Measurements from ENCODE around the gene FIZ1.

FIZ1 gene

DNA sequence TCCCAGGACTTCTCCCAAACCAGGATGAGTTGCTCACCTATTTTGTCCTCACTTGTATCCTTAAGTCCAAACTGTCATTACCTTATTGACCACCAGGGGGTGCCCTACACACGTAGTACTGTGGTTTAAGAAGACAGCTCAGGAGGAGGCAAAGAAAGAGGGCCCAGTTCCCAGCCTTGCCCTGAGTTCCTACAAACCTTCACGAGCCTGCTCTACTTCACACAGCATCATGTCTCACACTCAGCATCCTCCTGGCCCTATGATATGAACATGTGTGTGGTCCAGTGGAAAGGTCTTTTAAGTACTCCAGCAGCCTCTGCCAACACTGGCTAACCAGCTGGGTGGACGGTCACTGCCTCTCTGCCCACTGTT is 33.1 kb upstream of the FIZ1 start:
- Histone ChIP-seq H3K4me3 (ENCODE audit: low read depth in 1 of 2, low read length in 2 of 2) (no peak overlapping the region), H3K27ac (ENCODE audit: low read length) (no peak overlapping the region), H3K9me3 (ENCODE audit: control insufficient read depth in 1 of 2, low read length in 2 of 2) (no peaks in the 10 kb centered on the region), H3K4me1 (ENCODE audit: control insufficient read depth in 1 of 2, insufficient read depth in 2 of 2, low read length in 2 of 2) (peaks cover 11 to 25% of the 10 kb centered on the region in 2 donors), H3K36me3 (ENCODE audit: control insufficient read depth in 1 of 2, insufficient read depth in 2 of 2, low read length in 2 of 2) (no peaks in the 10 kb centered on the region), H3K27me3 (ENCODE audit: low read depth, low read length) (no peaks in the 10 kb centered on the region)

DNA sequence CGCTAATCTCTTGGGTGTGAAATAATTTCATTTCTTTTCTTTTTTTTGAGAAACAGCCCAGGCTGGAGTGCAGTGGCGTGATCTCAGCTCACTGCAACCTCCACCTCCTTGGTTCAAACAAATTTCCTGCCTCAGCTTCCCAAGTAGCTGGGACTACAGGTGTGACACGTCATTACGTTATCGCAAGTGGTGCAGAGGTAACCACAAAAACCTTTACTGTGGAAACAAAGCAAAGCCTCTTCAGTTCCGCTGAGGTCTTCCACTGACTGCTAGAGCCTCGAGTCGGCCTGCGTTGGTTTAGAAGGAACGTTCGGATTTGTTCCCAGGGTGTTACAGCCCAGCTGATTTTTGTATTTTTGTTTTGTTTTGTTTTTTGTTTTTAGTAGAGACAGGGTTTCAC is 27.0 kb upstream of the FIZ1 start:
- H3K27ac ChIP-seq (ENCODE audit: low read length): no peak overlapping the region
- H3K4me1 ChIP-seq (ENCODE audit: control insufficient read depth in 1 of 2, insufficient read depth in 2 of 2, low read length in 2 of 2): peaks cover 0 to 15% of the 10 kb centered on the region in 2 donors
- H3K27me3 ChIP-seq (ENCODE audit: low read depth, low read length): no peaks in the 10 kb centered on the region
- no peak overlapping the region for H3K4me3 ChIP-seq (ENCODE audit: low read depth in 1 of 2, low read length in 2 of 2)
- peaks cover 0 to 10% of the 10 kb centered on the region in 2 donors for H3K36me3 ChIP-seq (ENCODE audit: control insufficient read depth in 1 of 2, insufficient read depth in 2 of 2, low read length in 2 of 2)
- H3K9me3 ChIP-seq (ENCODE audit: control insufficient read depth in 1 of 2, low read length in 2 of 2): no peaks in the 10 kb centered on the region

DNA sequence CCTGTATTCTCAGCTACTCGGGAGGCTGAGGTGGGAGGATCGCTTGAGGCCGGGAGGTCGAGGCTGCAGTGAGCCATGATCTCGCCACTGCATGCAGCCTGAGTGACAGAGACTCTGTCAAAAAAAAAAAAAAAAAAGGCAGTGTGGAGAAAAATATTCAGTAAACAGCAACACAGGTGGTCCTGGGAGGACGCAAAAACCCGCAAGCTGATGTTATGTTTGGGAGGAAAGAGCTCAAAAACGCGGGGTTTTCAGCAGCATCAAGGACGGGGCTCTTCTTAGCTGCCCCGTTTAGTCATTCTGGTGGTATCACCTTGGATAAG is 25.6 kb upstream of the FIZ1 start:
- Histone ChIP-seq H3K4me3 (ENCODE audit: low read depth in 1 of 2, low read length in 2 of 2) (peak overlapping the region; percentile 65 to 66), H3K27me3 (ENCODE audit: low read depth, low read length) (no peaks in the 10 kb centered on the region), H3K27ac (ENCODE audit: low read length) (no peak overlapping the region), H3K9me3 (ENCODE audit: control insufficient read depth in 1 of 2, low read length in 2 of 2) (no peaks in the 10 kb centered on the region), H3K36me3 (ENCODE audit: control insufficient read depth in 1 of 2, insufficient read depth in 2 of 2, low read length in 2 of 2) (peaks cover 3 to 19% of the 10 kb centered on the region in 2 donors), H3K4me1 (ENCODE audit: control insufficient read depth in 1 of 2, insufficient read depth in 2 of 2, low read length in 2 of 2) (peaks cover 0 to 15% of the 10 kb centered on the region in 2 donors)

DNA sequence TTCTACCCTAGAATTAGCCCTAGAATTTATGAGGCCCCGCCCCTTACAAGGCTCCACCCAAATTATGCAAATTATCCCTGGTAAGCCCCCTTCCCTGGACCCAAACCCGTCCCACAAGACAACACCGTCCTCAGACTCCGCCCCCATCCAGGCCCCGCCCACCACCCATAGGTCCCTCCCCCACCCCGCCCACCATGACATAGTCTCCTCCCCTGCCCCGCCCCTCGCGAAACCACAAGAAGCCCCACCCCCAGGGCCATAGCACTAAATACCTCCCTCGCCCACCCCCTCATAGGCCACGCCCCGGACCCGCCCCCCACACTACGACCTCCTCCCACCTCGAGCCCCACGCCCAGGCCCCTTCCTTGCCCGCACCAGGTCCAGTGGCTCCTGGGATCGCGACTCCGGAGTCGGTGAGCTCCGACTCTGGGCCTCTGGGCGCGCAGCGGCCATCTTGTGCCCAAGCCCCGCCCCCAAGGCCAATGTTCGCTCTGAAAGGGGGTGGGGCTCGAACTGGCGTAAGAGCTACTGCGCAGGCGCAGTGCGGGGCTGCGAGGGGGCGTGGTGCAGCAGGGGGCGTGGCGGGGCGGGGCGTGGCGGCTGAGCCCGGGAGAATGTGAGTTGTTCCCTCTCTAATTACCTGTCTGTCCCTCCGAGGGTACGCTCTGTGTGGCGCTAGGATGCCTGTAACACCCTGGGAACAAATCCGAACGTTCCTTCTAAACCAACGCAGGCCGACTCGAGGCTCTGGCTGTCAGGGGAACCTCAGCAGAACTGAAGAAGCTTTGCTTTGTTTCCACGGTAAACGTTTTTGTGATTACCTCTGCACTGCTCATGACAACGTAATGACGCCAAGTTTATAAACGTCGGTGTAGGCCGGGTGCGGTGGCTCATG is 25.0 kb upstream of the FIZ1 start, which contains the start of gene ZNF784:
Gene ZNF784 (minus strand): TSS at position 458 of the 895 bp plus-strand sequence. CDS start 5 bp downstream, at position 453.
- Histone ChIP-seq H3K36me3 (ENCODE audit: control insufficient read depth in 1 of 2, insufficient read depth in 2 of 2, low read length in 2 of 2) (peaks cover 3 to 19% of the 10 kb centered on the region in 2 donors), H3K27ac (ENCODE audit: low read length) (peak within 1 kb of the TSS; percentile 69), H3K4me3 (ENCODE audit: low read depth in 1 of 2, low read length in 2 of 2) (peak within 1 kb of the TSS; percentile 65 to 66), H3K4me1 (ENCODE audit: control insufficient read depth in 1 of 2, insufficient read depth in 2 of 2, low read length in 2 of 2) (peaks cover 0 to 15% of the 10 kb centered on the region in 2 donors), H3K27me3 (ENCODE audit: low read depth, low read length) (no peaks in the 10 kb centered on the region), H3K9me3 (ENCODE audit: control insufficient read depth in 1 of 2, low read length in 2 of 2) (no peaks in the 10 kb centered on the region)

DNA sequence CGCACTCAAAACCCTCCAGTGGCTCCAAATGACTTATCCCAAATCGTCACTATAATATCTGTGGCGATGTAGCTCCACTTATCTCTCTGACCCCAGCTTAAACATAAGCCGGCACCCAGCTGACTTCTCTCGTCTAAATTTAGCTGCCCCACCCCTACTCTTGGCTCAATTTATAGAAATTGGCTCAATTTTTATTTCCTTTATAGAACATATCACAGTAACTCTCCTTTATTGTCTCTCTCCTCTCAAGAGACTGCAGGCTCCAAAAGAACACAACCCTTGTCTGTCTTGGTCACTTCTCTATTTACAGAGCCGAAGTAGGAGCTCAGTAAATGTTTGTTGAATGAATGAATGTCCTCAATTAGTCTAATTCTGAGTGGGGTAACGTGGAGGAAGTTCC is 24.2 kb upstream of the FIZ1 start:
- H3K4me1 ChIP-seq (ENCODE audit: control insufficient read depth in 1 of 2, insufficient read depth in 2 of 2, low read length in 2 of 2): peaks cover 0 to 15% of the 10 kb centered on the region in 2 donors
- no peaks in the 10 kb centered on the region for H3K9me3 ChIP-seq (ENCODE audit: control insufficient read depth in 1 of 2, low read length in 2 of 2)
- no peaks in the 10 kb centered on the region for H3K27me3 ChIP-seq (ENCODE audit: low read depth, low read length)
- peaks cover 3 to 19% of the 10 kb centered on the region in 2 donors for H3K36me3 ChIP-seq (ENCODE audit: control insufficient read depth in 1 of 2, insufficient read depth in 2 of 2, low read length in 2 of 2)
- H3K4me3 ChIP-seq (ENCODE audit: low read depth in 1 of 2, low read length in 2 of 2): peak overlapping the region in 1 of 2 donors; percentile 13
- H3K27ac ChIP-seq (ENCODE audit: low read length): no peak overlapping the region

DNA sequence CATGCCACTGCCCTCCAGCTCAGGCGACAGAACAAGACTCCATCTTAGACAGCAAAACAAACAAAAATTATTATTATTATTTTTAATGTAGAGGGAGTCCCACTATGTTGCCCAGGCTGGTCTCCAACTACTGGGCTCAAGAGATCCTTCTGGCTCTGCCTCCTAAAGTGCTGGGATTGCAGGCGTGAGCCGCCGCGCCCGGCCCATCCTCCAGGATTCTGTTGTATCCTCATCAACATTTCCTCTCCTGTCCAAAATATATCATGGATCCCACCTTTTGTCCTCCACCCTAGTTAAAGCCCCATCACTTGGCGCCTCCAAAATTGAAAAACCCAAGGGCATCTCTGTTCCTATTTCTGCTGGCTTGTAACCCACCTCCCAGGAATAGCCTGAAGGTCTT is 23.8 kb upstream of the FIZ1 start:
- Histone ChIP-seq H3K27me3 (ENCODE audit: low read depth, low read length) (no peaks in the 10 kb centered on the region), H3K27ac (ENCODE audit: low read length) (no peak overlapping the region), H3K9me3 (ENCODE audit: control insufficient read depth in 1 of 2, low read length in 2 of 2) (no peaks in the 10 kb centered on the region), H3K36me3 (ENCODE audit: control insufficient read depth in 1 of 2, insufficient read depth in 2 of 2, low read length in 2 of 2) (peaks cover 3 to 19% of the 10 kb centered on the region in 2 donors), H3K4me3 (ENCODE audit: low read depth in 1 of 2, low read length in 2 of 2) (no peak overlapping the region), H3K4me1 (ENCODE audit: control insufficient read depth in 1 of 2, insufficient read depth in 2 of 2, low read length in 2 of 2) (peaks cover 0 to 15% of the 10 kb centered on the region in 2 donors)

DNA sequence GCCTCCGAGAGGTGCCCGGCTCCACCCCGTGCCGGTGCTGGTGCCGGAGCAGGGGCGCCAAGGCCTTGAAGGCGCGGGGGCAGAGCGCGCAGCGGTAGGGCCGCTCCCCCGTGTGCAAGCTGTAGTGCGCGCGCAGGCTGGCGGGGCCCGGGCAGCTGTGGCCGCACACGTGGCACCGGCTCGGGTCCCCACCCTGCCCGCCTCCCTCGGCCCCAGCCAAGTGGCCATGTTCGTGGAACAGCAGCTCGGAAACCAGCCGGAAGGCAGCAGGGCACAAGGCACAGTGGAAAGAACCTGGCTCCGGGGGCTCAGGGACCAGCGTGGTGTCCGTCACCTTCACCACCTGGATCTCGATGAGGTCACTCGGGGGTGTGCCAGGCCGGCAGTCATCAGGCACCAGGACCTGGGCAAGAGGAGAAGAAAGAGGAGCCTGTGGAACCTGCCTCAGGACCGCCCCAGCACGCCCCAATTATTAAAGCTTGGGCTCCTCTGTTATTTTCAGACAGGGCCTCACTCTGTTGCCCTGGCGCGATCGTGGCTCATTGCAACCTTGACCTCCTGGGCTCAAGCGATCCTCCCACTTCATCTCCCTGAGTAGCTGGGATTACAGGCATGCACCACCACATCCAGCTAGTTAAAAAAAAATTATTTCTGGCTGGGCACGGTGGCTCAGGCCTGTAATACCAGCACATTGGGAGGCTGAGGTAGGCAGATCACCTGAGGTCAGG is 23.1 kb upstream of the FIZ1 start:
- Histone ChIP-seq H3K4me3 (ENCODE audit: low read depth in 1 of 2, low read length in 2 of 2) (no peak overlapping the region), H3K9me3 (ENCODE audit: control insufficient read depth in 1 of 2, low read length in 2 of 2) (no peaks in the 10 kb centered on the region), H3K36me3 (ENCODE audit: control insufficient read depth in 1 of 2, insufficient read depth in 2 of 2, low read length in 2 of 2) (peaks cover 3 to 22% of the 10 kb centered on the region in 2 donors), H3K27ac (ENCODE audit: low read length) (no peak overlapping the region), H3K27me3 (ENCODE audit: low read depth, low read length) (no peaks in the 10 kb centered on the region), H3K4me1 (ENCODE audit: control insufficient read depth in 1 of 2, insufficient read depth in 2 of 2, low read length in 2 of 2) (peaks cover 0 to 15% of the 10 kb centered on the region in 2 donors)

DNA sequence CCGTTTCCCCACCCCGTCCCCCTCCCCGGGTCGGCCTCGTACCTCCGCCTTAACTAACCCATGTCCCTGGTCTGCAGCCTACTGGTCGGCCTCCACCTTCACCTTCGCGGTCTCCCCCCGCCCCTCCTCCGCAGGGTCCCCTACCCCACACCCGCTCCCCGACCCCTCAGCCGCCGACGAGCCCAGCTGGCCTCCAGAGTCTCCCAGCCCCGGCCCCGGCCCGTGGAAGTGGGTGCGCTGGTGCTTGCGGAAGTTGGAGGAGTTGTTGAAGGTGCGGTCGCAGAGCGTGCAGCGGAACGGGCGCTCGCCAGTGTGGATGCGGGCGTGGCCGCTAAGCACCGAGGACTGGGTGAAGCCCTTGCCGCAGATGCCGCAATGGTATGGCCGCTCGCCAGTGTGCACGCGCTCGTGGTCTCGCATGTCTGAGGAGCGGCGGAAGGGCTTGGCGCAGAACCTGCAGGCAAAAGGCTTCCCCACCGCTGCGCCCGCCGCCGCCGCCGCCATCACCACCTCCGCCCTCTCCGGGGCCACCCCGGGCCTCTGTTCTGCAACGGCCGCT is 22.4 kb upstream of the FIZ1 start:
- H3K36me3 ChIP-seq (ENCODE audit: control insufficient read depth in 1 of 2, insufficient read depth in 2 of 2, low read length in 2 of 2): peaks cover 3 to 27% of the 10 kb centered on the region in 2 donors

DNA sequence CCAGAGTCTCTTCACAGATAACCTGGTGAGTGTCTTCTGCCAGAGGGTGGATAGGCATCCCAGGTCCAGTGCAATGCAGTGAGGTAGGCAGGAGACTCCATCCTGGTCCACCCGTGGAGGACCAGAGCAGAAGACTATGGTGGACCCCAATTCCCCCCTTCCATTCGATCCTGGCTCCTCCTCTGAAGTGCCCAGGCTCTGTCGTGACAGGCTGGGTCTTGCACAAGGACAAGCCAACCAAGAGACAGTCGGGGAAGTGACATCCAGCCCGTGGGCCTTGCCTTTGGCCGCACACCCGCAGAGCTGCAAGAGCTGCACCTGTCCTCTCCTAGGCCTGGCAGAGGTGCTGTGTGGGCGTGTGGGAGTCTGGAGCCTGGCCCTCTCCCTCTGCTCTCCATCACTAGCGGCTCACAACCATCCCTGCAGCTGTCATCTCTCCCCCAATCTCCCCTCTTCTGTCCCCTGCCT is 21.9 kb upstream of the FIZ1 start:
- peaks cover 3 to 32% of the 10 kb centered on the region in 2 donors for H3K36me3 ChIP-seq (ENCODE audit: control insufficient read depth in 1 of 2, insufficient read depth in 2 of 2, low read length in 2 of 2)
- peaks cover 0 to 15% of the 10 kb centered on the region in 2 donors for H3K4me1 ChIP-seq (ENCODE audit: control insufficient read depth in 1 of 2, insufficient read depth in 2 of 2, low read length in 2 of 2)
- H3K27me3 ChIP-seq (ENCODE audit: low read depth, low read length): no peaks in the 10 kb centered on the region
- no peak overlapping the region for H3K27ac ChIP-seq (ENCODE audit: low read length)
- H3K9me3 ChIP-seq (ENCODE audit: control insufficient read depth in 1 of 2, low read length in 2 of 2): no peaks in the 10 kb centered on the region
- H3K4me3 ChIP-seq (ENCODE audit: low read depth in 1 of 2, low read length in 2 of 2): no peak overlapping the region

More for the DNA sequence above, 22.4 kb upstream of the FIZ1 start:
- H3K4me3 ChIP-seq (ENCODE audit: low read depth in 1 of 2, low read length in 2 of 2): no peak overlapping the region
- H3K9me3 ChIP-seq (ENCODE audit: control insufficient read depth in 1 of 2, low read length in 2 of 2): no peaks in the 10 kb centered on the region
- no peaks in the 10 kb centered on the region for H3K27me3 ChIP-seq (ENCODE audit: low read depth, low read length)
- H3K4me1 ChIP-seq (ENCODE audit: control insufficient read depth in 1 of 2, insufficient read depth in 2 of 2, low read length in 2 of 2): peaks cover 0 to 15% of the 10 kb centered on the region in 2 donors
- H3K27ac ChIP-seq (ENCODE audit: low read length): no peak overlapping the region

DNA sequence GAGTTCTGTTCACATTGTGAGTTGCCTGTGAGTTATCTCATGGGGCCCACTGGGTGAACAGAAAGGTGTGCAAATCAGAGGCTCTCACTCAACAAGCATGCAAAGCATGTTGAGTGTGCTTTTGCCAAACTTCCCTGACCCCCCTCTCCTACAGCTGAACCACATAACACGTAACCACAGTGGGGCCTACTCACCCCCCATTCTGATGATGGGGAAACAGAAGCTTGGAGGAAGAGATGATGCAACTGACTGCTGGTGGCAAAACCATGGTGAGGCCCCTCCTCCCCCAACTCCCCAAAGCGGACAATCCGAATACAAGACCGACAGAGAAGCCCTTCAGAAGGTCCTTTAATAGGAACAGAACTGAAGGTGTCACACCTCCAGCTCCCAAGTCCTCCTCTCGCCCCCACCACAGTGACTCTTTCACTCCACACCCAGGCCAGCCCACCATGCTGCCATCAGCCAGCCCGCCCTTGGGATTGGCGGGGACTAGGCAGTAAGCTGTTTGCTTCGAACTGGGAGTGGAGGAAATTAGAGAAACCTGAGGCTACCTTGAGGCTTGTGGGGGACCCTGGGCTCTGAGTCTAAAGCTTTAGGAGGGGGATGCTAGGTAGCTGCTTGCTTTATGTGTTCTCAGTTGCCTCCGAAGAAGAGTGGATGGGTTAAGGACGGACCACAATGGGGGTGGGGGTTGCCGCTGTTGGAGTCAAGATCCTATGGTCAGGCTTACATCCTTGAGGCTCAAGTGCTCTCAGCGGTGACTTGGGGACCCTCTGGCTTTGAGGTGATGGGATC is 21.3 kb upstream of the FIZ1 start:
- H3K9me3 ChIP-seq (ENCODE audit: control insufficient read depth in 1 of 2, low read length in 2 of 2): no peaks in the 10 kb centered on the region
- H3K27ac ChIP-seq (ENCODE audit: low read length): no peak overlapping the region
- H3K4me1 ChIP-seq (ENCODE audit: control insufficient read depth in 1 of 2, insufficient read depth in 2 of 2, low read length in 2 of 2): peaks cover 0 to 15% of the 10 kb centered on the region in 2 donors
- H3K27me3 ChIP-seq (ENCODE audit: low read depth, low read length): no peaks in the 10 kb centered on the region
- H3K4me3 ChIP-seq (ENCODE audit: low read depth in 1 of 2, low read length in 2 of 2): no peak overlapping the region
- H3K36me3 ChIP-seq (ENCODE audit: control insufficient read depth in 1 of 2, insufficient read depth in 2 of 2, low read length in 2 of 2): peaks cover 3 to 38% of the 10 kb centered on the region in 2 donors
